Thymus (tissue), 11 donors: Measurements from ENCODE around the gene BRS3. TPM values are rescaled to one million over a fixed set of nuclear protein-coding genes. Genes with fewer than 3 reads are reported as not detected.

Experiments used
- DNase-seq, 9 donors: peaks; one replicate each; pipeline ENCODE4 v3.0.0-alpha.2; 2013; ENCODE audit warnings: low spot score in 9 of 9, low read depth in 6 of 9, missing footprints in 1 of 9
- H3K27ac ChIP-seq, 2 donors: one replicate each; pipeline ENCODE4 v1.5.1; 2013; ENCODE audit warnings: control low read depth in 1 of 2, low read depth in 1 of 2, low read length in 1 of 2, mild to moderate bottlenecking in 1 of 2, moderate library complexity in 1 of 2
- H3K27me3 ChIP-seq, 2 donors: one replicate each; pipeline ENCODE4 v1.5.1; 2013; ENCODE audit warnings: low read length in 1 of 2; ENCODE audit not compliant: control insufficient read depth in 2 of 2, insufficient read depth in 1 of 2
- H3K36me3 ChIP-seq, 2 donors: one replicate each; pipeline ENCODE4 v1.5.1; 2013; ENCODE audit warnings: low read length in 1 of 2, mild to moderate bottlenecking in 1 of 2, moderate library complexity in 1 of 2; ENCODE audit not compliant: control insufficient read depth in 2 of 2, insufficient read depth in 2 of 2
- H3K4me1 ChIP-seq, 2 donors: one replicate each; pipeline ENCODE4 v1.5.1; 2013; ENCODE audit warnings: low read length in 2 of 2; ENCODE audit not compliant: control insufficient read depth in 2 of 2, insufficient read depth in 2 of 2
- H3K4me3 ChIP-seq, 2 donors: one replicate each; pipeline ENCODE4 v1.5.1; 2013; ENCODE audit warnings: low read length in 2 of 2, control low read depth in 1 of 2, mild to moderate bottlenecking in 1 of 2
- H3K9me3 ChIP-seq, 2 donors: one replicate each; pipeline ENCODE4 v1.5.1; 2013; ENCODE audit warnings: low read length in 1 of 2, mild to moderate bottlenecking in 1 of 2; ENCODE audit not compliant: control insufficient read depth in 2 of 2, insufficient read depth in 1 of 2
- WGBS: extraction: QIAGEN DNeasy Blood & Tissue Kit; methylation state at CpG from one replicate; pipeline ENCODE4 v1.1.7; 2013; 5-methylcytosine and 5-hydroxymethylcytosine counted together
- polyA plus RNA-seq: library from polyadenylated mRNA; stranded (reverse); fragments of 200-250 nt; gene quantifications from one replicate; pipeline ENCODE4 v1.2.3, GENCODE V29; 2013
- total RNA-seq: library from RNA; stranded (reverse); fragments of 120-200 nt; gene quantifications from one replicate; pipeline ENCODE4 v1.2.4, GENCODE V29; 2013
- donor health status: healthy.

BRS3 gene
- total and polyA plus RNA-seq, 2 donors = 0.05 to 0.27 TPM

DNA sequence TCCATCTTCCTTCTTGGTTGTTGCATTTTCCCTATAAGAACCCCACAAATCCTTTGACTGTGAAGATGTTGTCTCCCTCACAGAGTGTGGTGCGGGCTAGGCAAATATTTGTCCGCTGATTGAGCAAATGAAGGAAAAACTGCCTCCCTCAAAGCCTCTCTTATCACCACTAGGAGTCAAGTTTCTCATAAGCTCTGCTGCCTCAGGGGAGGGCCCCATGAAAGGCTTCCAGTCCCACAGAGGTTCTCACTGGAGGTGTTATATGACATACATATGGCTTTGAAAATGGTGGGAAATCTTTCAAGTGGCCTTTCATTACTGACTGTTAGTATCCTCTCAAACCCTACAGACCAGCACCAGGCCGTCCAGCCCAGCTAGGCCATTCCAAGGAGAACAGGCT lies 53.5 kb downstream of the BRS3 start:
- DNase-seq = no peak

DNA sequence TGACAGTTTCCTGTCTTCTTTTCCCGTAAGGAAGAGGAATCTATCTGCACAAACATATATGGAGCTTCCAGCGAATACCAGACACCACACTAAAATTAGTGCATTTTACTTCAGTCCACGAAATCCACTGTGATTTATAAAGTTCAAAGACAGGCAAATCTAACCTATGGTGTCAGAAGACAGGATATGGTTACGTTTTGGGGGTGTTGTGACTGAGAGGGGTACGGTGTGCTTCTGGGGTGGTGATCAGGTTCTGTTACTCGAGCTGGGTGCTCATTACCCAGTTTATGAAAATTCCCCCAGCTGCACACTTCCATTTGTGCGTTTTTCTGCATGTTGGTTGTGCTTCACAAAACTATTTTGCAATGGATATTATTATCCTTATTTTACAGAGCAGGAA lies 54.5 kb downstream of the BRS3 start:
- H3K4me3 ChIP-seq = no peak overlapping the region
- H3K4me1 ChIP-seq = no peaks in the 10 kb centered on the region
- DNase-seq = no peak
- WGBS = 90% methylated on average over 7 of the region's 7 CpGs
- no peaks in the 10 kb centered on the region for H3K9me3 ChIP-seq
- H3K27ac ChIP-seq = no peak overlapping the region
- no peaks in the 10 kb centered on the region for H3K27me3 ChIP-seq
- H3K36me3 ChIP-seq = no peaks in the 10 kb centered on the region

More for the DNA sequence above, 53.5 kb downstream of the BRS3 start:
- H3K4me1 ChIP-seq = no peaks in the 10 kb centered on the region
- no peaks in the 10 kb centered on the region for H3K36me3 ChIP-seq
- no peak overlapping the region for H3K27ac ChIP-seq
- 92% methylated on average over 3 of the region's 3 CpGs for WGBS
- H3K27me3 ChIP-seq = no peaks in the 10 kb centered on the region
- H3K9me3 ChIP-seq = no peaks in the 10 kb centered on the region
- no peak overlapping the region for H3K4me3 ChIP-seq

Other genes with a start within 250 kb of the BRS3 start
- 9.2 TPM for gene MAP7D3, start 236.5 kb upstream of the BRS3 start, total RNA-seq
- 9.4 TPM for gene MAP7D3, start 236.5 kb upstream of the BRS3 start, polyA plus RNA-seq
- under 0.01 TPM for gene ADGRG4, start 187.0 kb upstream of the BRS3 start, total RNA-seq
- gene ADGRG4, start 187.0 kb upstream of the BRS3 start, polyA plus RNA-seq = 0.02 TPM
- 48.7 TPM for gene HTATSF1, start 9.6 kb downstream of the BRS3 start, total RNA-seq
- 36.5 TPM for gene HTATSF1, start 9.6 kb downstream of the BRS3 start, polyA plus RNA-seq
- gene VGLL1, start 44.3 kb downstream of the BRS3 start, total RNA-seq = 0.09 TPM
- 0.62 TPM for gene VGLL1, start 44.3 kb downstream of the BRS3 start, polyA plus RNA-seq
- 9.2 TPM for gene CD40LG, start 160.2 kb downstream of the BRS3 start, total RNA-seq
- gene CD40LG, start 160.2 kb downstream of the BRS3 start, polyA plus RNA-seq = 4.3 TPM